Gastrocnemius medialis (tissue), 4 donors: Measurements from ENCODE around the gene ACLY.

Source experiments
- POLR2A ChIP-seq, 2 donors: fragments of 450-650 bp; IDR thresholded peaks; one replicate each; pipeline ENCODE4 v1.6.1; 2017; ENCODE audit warnings: antibody characterized with exemption in 2 of 2, mild to moderate bottlenecking in 2 of 2, moderate library complexity in 2 of 2
- TF ChIP-seq, protein P1 (sequence below), 5 experiments: fragments of 450-650 bp in 3 of 5; fragments of 200-600 bp in 2 of 5; sonication (generic) in 2 of 5; IDR thresholded peaks in 4 of 5; conservative IDR thresholded peaks in 1 of 5; 1 replicate in 4 of 5; 2 replicates in 1 of 5; pipeline ENCODE4 v1.5.1; 2016 to 2019; ENCODE audit warnings: antibody characterized with exemption in 5 of 5, mild to moderate bottlenecking in 3 of 5, moderate library complexity in 3 of 5

GRCh38 chr17:41895617-41896016 is 23.1 kb downstream of the ACLY start:
- no peak for TF ChIP-seq POLR2A (IDR thresholded peaks at IDR 0.05)
- TF ChIP-seq, protein P1, sequence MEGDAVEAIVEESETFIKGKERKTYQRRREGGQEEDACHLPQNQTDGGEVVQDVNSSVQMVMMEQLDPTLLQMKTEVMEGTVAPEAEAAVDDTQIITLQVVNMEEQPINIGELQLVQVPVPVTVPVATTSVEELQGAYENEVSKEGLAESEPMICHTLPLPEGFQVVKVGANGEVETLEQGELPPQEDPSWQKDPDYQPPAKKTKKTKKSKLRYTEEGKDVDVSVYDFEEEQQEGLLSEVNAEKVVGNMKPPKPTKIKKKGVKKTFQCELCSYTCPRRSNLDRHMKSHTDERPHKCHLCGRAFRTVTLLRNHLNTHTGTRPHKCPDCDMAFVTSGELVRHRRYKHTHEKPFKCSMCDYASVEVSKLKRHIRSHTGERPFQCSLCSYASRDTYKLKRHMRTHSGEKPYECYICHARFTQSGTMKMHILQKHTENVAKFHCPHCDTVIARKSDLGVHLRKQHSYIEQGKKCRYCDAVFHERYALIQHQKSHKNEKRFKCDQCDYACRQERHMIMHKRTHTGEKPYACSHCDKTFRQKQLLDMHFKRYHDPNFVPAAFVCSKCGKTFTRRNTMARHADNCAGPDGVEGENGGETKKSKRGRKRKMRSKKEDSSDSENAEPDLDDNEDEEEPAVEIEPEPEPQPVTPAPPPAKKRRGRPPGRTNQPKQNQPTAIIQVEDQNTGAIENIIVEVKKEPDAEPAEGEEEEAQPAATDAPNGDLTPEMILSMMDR (IDR thresholded peaks at IDR 0.05 in 4 of 5, conservative IDR thresholded peaks at IDR 0.05 in 1 of 5) = no peak
